Keratinocyte (primary cell): ENCODE data around the gene DISC1.

Source experiments
- CTCF ChIP-seq, 3 experiments: IDR thresholded peaks in 1 of 3; conservative IDR thresholded peaks in 1 of 3; optimal IDR thresholded peaks in 1 of 3; 2 replicates in 2 of 3; 3 replicates in 1 of 3; pipeline versions ENCODE3 to v1.5.1; 2011; ENCODE audit warnings: low read length in 3 of 3, mild to moderate bottlenecking in 3 of 3, moderate library complexity in 2 of 3, control low read depth in 1 of 3, inconsistent platforms in 1 of 3; ENCODE audit not compliant: insufficient read depth in 2 of 3; ENCODE audit errors: extremely low read depth in 1 of 3
- EZH2 ChIP-seq: IDR thresholded peaks from one replicate; pipeline ENCODE4 v1.6.1; 2012; ENCODE audit warnings: inconsistent platforms, mild to moderate bottlenecking, low read length, moderate library complexity

GRCh38 chr1:231634323-231635013 is 7.9 kb downstream of the DISC1 start:
- TF ChIP-seq CTCF (optimal IDR thresholded peaks at IDR 0.05 in 1 of 3, IDR thresholded peaks at IDR 0.05 in 1 of 3, conservative IDR thresholded peaks at IDR 0.05 in 1 of 3; ENCODE audit: extremely low read depth in 1 of 3, insufficient read depth in 2 of 3, low read length in 3 of 3) (no peak), EZH2 (no peak)
